GM12878 (cell line): Measurements from ENCODE around the gene SSBP3. TPM values are rescaled to one million over a fixed set of nuclear protein-coding genes. Genes with fewer than 3 reads are reported as not detected.
A peak's percentile ranks its signal among the peaks of the same experiment; 100 is the strongest.

Experiments used
- ATAC-seq: fragments of 200-7000 bp; cut with Tn5 transposase; 3 replicates; pipeline ENCODE4 v1.9.1; 2020; ENCODE audit warnings: mild to moderate bottlenecking, moderate library complexity
- BruUV-seq: library from RNA; stranded (reverse); fragments of 400-500 nt; replicated peaks from 2 replicates; lab custom pipeline; 2021; lab: Mats Ljungman, UMichigan
- CTCF ChIA-PET: fragments of 300-600 bp; sonication (Branson Sonifier 250); formaldehyde crosslinking; extraction: SDS; loops from one replicate; lab custom pipeline; 2021; ENCODE audit warnings: inconsistent platforms; lab: Yijun Ruan, JAX
- POLR2A ChIA-PET: fragments of 350-600 bp; formaldehyde crosslinking; extraction: SDS; loops from one replicate; lab custom pipeline; 2021; ENCODE audit warnings: inconsistent platforms; lab: Charles Lee
- RAD21 ChIA-PET: fragments of 300-600 bp; sonication (Branson Sonifier 250); formaldehyde crosslinking; loops from one replicate; lab custom pipeline; 2023; ENCODE audit warnings: antibody characterized with exemption; ENCODE audit not compliant: unreplicated experiment; lab: Charles Lee
- SMC1A ChIA-PET: fragments of 300-600 bp; sonication (Branson Sonifier 250); formaldehyde crosslinking; loops from one replicate; lab custom pipeline; 2023; ENCODE audit not compliant: unreplicated experiment, uncharacterized antibody; lab: Charles Lee
- DNase-seq: peaks from one replicate; pipeline ENCODE4 v3.0.0-alpha.2; 2011; ENCODE audit warnings: low read depth, low spot score
- FAIRE-seq: peaks from 3 replicates; lab custom pipeline; 2011; peaks lifted over from hg19 to GRCh38; lab: Jason Lieb, UNC
- H2AFZ ChIP-seq: 2 replicates; pipeline ENCODE4 v1.6.0; 2011; ENCODE audit warnings: low read depth, low read length, control low read depth; ENCODE audit not compliant: control insufficient read depth
- H3K27ac ChIP-seq: 2 replicates; pipeline ENCODE4 v1.5.1; 2011; ENCODE audit warnings: control low read depth; ENCODE audit not compliant: control insufficient read depth, insufficient read depth
- H3K27me3 ChIP-seq, 2 experiments: replicated peaks in 1 of 2; 2 replicates each; pipeline versions ENCODE4 v1.6.0 to v1.6.1; 2011; ENCODE audit warnings: low read length in 1 of 2; ENCODE audit not compliant: control insufficient read depth in 2 of 2, insufficient read depth in 2 of 2
- H3K36me3 ChIP-seq, 2 experiments: 2 replicates each; pipeline ENCODE4 v1.5.1; 2011; ENCODE audit warnings: low read length in 1 of 2; ENCODE audit not compliant: control insufficient read depth in 2 of 2, insufficient read depth in 2 of 2
- H3K4me1 ChIP-seq: 2 replicates; pipeline ENCODE4 v1.6.1; 2011; ENCODE audit warnings: mild to moderate bottlenecking, low read length, moderate library complexity, mixed read lengths; ENCODE audit not compliant: control insufficient read depth, insufficient read depth
- H3K4me2 ChIP-seq: 2 replicates; pipeline ENCODE4 v1.6.0; 2011; ENCODE audit warnings: control low read depth; ENCODE audit not compliant: control insufficient read depth, insufficient read depth
- H3K4me3 ChIP-seq: fragments of 200-600 bp; sonication (generic); 2 replicates; pipeline ENCODE4 v1.5.1; 2016
- H3K79me2 ChIP-seq: 2 replicates; pipeline ENCODE4 v1.6.0; 2011; ENCODE audit warnings: low read length; ENCODE audit not compliant: control insufficient read depth, insufficient read depth
- H3K9ac ChIP-seq: 2 replicates; pipeline ENCODE4 v1.8.0; 2011; ENCODE audit warnings: low read length, control low read depth, mixed read lengths; ENCODE audit not compliant: control insufficient read depth, insufficient read depth
- H3K9me3 ChIP-seq: replicated peaks from 3 replicates; pipeline ENCODE4 v1.5.1; 2011; ENCODE audit warnings: mild to moderate bottlenecking, low read length; ENCODE audit not compliant: control insufficient read depth, insufficient read depth
- H4K20me1 ChIP-seq: 2 replicates; pipeline ENCODE4 v1.6.0; 2011; ENCODE audit not compliant: control insufficient read depth, insufficient read depth
- ASH2L ChIP-seq: fragments of 300-600, 200-600 bp; sonication (generic); IDR thresholded peaks from 2 replicates; pipeline ENCODE4 v1.6.1; 2017; ENCODE audit warnings: low read depth, mild to moderate bottlenecking, borderline replicate concordance
- ATF3 ChIP-seq: IDR thresholded peaks from 2 replicates; pipeline ENCODE4 v1.6.1; 2011; ENCODE audit warnings: low read depth, mild to moderate bottlenecking, low read length, moderate library complexity, borderline replicate concordance; ENCODE audit errors: extremely low read depth
- MEF2B ChIP-seq: fragments of 450-650 bp; IDR thresholded peaks from 2 replicates; pipeline ENCODE4 v1.6.1; 2018; ENCODE audit warnings: mild to moderate bottlenecking, moderate library complexity; ENCODE audit not compliant: partially characterized antibody, poor library complexity, severe bottlenecking
- MLLT1 ChIP-seq: fragments of 450-650 bp; IDR thresholded peaks from 2 replicates; pipeline ENCODE4 v1.6.1; 2016; ENCODE audit warnings: mild to moderate bottlenecking
- NR2C2 ChIP-seq: IDR thresholded peaks from 2 replicates; pipeline ENCODE4 v1.6.1; 2011; ENCODE audit warnings: borderline replicate concordance, low read depth; ENCODE audit not compliant: control insufficient read depth, insufficient read length
- SMAD5 ChIP-seq: IDR thresholded peaks from 2 replicates; pipeline ENCODE4 v1.6.1; 2016; ENCODE audit warnings: antibody characterized with exemption, low read depth
- TCF7 ChIP-seq: IDR thresholded peaks from 2 replicates; pipeline ENCODE4 v1.6.1; 2014; ENCODE audit warnings: antibody characterized with exemption, borderline replicate concordance
- ZNF217 ChIP-seq: fragments of 450-650 bp; IDR thresholded peaks from 2 replicates; pipeline ENCODE4 v1.6.1; 2017; ENCODE audit warnings: antibody characterized with exemption, mild to moderate bottlenecking
- ZNF592 ChIP-seq: fragments of 450-650 bp; IDR thresholded peaks from 2 replicates; pipeline ENCODE4 v1.6.1; 2017; ENCODE audit warnings: mild to moderate bottlenecking, moderate library complexity
- WGBS: methylation state at CpG from one replicate; pipeline ENCODE4 v1.1.6; 2016; ENCODE audit warnings: low lambda C conversion rate; ENCODE audit not compliant: insufficient replicate concordance, insufficient coverage; ENCODE audit errors: missing lambda C conversion rate; 5-methylcytosine and 5-hydroxymethylcytosine counted together
- in situ Hi-C: fragments of 300-500 bp; cut with MboI; formaldehyde crosslinking; loops from 9 replicates; pipeline ENCODE4 v1.14.3; 2018; ENCODE audit warnings: mixed read lengths
- intact Hi-C: fragments of 100-400 bp; cut with micrococcal nuclease; formaldehyde crosslinking; loops from one replicate; pipeline ENCODE4 v1.14.2; 2022; ENCODE audit not compliant: unreplicated experiment
- polyA plus RNA-seq, 11 experiments: library from polyadenylated mRNA; depleted of rRNA in 4 of 11; unstranded in 6 of 11; stranded (reverse) in 5 of 11; fragments of >200 nt; fragmentation: Nextera tagmentation in 4 of 11; fragmentation: Illumina TruSeq in 1 of 11; extraction: Ambion mirVana in 4 of 11; extraction: Trizol in 1 of 11; gene quantifications; 1 replicate in 1 of 11; 2 replicates in 10 of 11; pipeline versions ENCODE4 v1.2.1 to v1.2.3, GENCODE V29; 2011 to 2016; ENCODE audit warnings: inconsistent platforms in 2 of 11, missing spikeins in 2 of 11, low read depth in 1 of 11
- total RNA-seq, 4 experiments: library from RNA; depleted of rRNA in 3 of 4; stranded (reverse); fragments of >200 nt in 3 of 4; fragmentation: Illumina TruSeq in 1 of 4; extraction: Trizol in 1 of 4; gene quantifications; 2 replicates each; pipeline versions ENCODE4 v1.2.1 to v1.2.3, GENCODE V29; 2013 to 2021

SSBP3 gene
- total and polyA plus RNA-seq, 10 of the 15 experiments (the other 5 are each of a cell fraction or from before 2014, with no cell fraction given) = 4.1 to 51.7 (median 17.1) TPM

- TF ChIP-seq SMAD5 (no peak), MEF2B (no peak), TCF7 (no peak), ATF3 (no peak)
These were observed 10.8 kb downstream of the SSBP3 start (continued) for GRCh38 chr1:54395281-54395934.

GRCh38 chr1:54394104-54394503, 12.1 kb downstream of the SSBP3 start:
- Histone ChIP-seq H3K4me3 (no peak overlapping the region), H2AFZ (no peak overlapping the region), H4K20me1 (no peaks in the 10 kb centered on the region), H3K4me1 (0 out of 2 replicates have a peak, but pooled peaks cover 3% of the 10 kb centered on the region), H3K79me2 (peaks cover 5% of the 10 kb centered on the region), H3K36me3 (peaks cover 10 to 40% of the 10 kb centered on the region in 2 experiments), H3K4me2 (no peak overlapping the region), H3K9me3 (no peaks in the 10 kb centered on the region), H3K27me3 (no peaks in the 10 kb centered on the region), H3K9ac (no peak overlapping the region), H3K27ac (no peak overlapping the region)
- SMC1A ChIA-PET = interaction anchor here (0.8 to 1.7 kb wide), 2 partner anchors 17 to 23 kb away, joined by 3 to 5 read pairs; no protein-coding TSS in a partner anchor
- ATAC-seq (no peak), DNase-seq (no peak), FAIRE-seq (no peak)
- intact Hi-C loops = no loop called here
- CTCF ChIA-PET = no interaction called here
- in situ Hi-C loops = no loop called here
- TF ChIP-seq ZNF592 = no peak
- no peak for TF ChIP-seq ASH2L
- TF ChIP-seq MLLT1 = no peak
- no peak for TF ChIP-seq ZNF217
- no peak for TF ChIP-seq NR2C2
- 97% methylated on average over 4 of the region's 4 CpGs for WGBS
- TSS peak; percentile 14 for BruUV-seq
- POLR2A ChIA-PET = interaction anchor here (0.5 to 0.9 kb wide), 2 partner anchors 9 to 361 kb away, joined by 4 read pairs; no protein-coding TSS in a partner anchor
- RAD21 ChIA-PET = interaction anchor here (0.7 to 1.5 kb wide), 3 partner anchors 10 to 194 kb away, joined by 3 to 4 read pairs (median 3); partner anchors contain the start of genes CYB5RL, MRPL37 and SSBP3
